Loucy (cell line): ENCODE data around the gene UNC80.

Source experiments
- H2AFZ ChIP-seq: fragments of 200-600 bp; sonication (generic); 2 replicates; pipeline ENCODE4 v1.6.0; 2016; ENCODE audit warnings: antibody characterized with exemption, mild to moderate bottlenecking, low read length, moderate library complexity
- H3F3A ChIP-seq: fragments of 200-600 bp; 2 replicates; pipeline ENCODE4 v1.6.0; 2016; ENCODE audit warnings: antibody characterized with exemption, low read depth, mild to moderate bottlenecking
- H3K27me3 ChIP-seq: fragments of 200-600 bp; sonication (generic); 2 replicates; pipeline ENCODE4 v1.6.1; 2014; ENCODE audit warnings: low read length, mild to moderate bottlenecking; ENCODE audit not compliant: insufficient read depth, poor library complexity, severe bottlenecking
- H3K36me3 ChIP-seq: fragments of 200-600 bp; sonication (generic); 2 replicates; pipeline ENCODE4 v1.6.1; 2016; ENCODE audit warnings: low read length; ENCODE audit not compliant: insufficient read depth
- H3K4me1 ChIP-seq: fragments of 200-600 bp; sonication (generic); 2 replicates; pipeline ENCODE4 v1.5.1; 2014; ENCODE audit warnings: low read length, mild to moderate bottlenecking; ENCODE audit not compliant: insufficient read depth, poor library complexity, severe bottlenecking
- H3K4me2 ChIP-seq: fragments of 200-600 bp; sonication (generic); 2 replicates; pipeline ENCODE4 v1.6.0; 2014; ENCODE audit warnings: antibody characterized with exemption, low read length, low read depth, mild to moderate bottlenecking; ENCODE audit not compliant: poor library complexity, severe bottlenecking
- H3K4me3 ChIP-seq: fragments of 200-600 bp; sonication (generic); 2 replicates; pipeline ENCODE4 v1.5.1; 2014; ENCODE audit warnings: low read length, mild to moderate bottlenecking, mixed read lengths; ENCODE audit not compliant: poor library complexity, severe bottlenecking
- H3K79me2 ChIP-seq: fragments of 200-600 bp; sonication (generic); 2 replicates; pipeline ENCODE4 v1.6.1; 2014; ENCODE audit warnings: low read length; ENCODE audit not compliant: insufficient read depth
- H3K9ac ChIP-seq: fragments of 200-600 bp; sonication (generic); 2 replicates; pipeline ENCODE4 v1.6.0; 2014; ENCODE audit warnings: mild to moderate bottlenecking, low read depth, low read length, moderate library complexity; ENCODE audit not compliant: poor library complexity, severe bottlenecking
- H3K9me2 ChIP-seq: fragments of 200-600 bp; sonication (generic); replicated peaks from 2 replicates; pipeline ENCODE4 v1.6.1; 2016; ENCODE audit warnings: low read depth, low read length, mixed read lengths
- H3K9me3 ChIP-seq: fragments of 200-600 bp; sonication (generic); 2 replicates; pipeline ENCODE4 v1.6.1; 2014; ENCODE audit warnings: mild to moderate bottlenecking, antibody characterized with exemption, low read length, low read depth; ENCODE audit not compliant: insufficient read depth
- H4K20me1 ChIP-seq: fragments of 200-600 bp; sonication (generic); 2 replicates; pipeline ENCODE4 v1.6.0; 2014; ENCODE audit warnings: antibody characterized with exemption, low read length, mild to moderate bottlenecking; ENCODE audit not compliant: insufficient read depth, poor library complexity, severe bottlenecking
- CTCF ChIP-seq: fragments of 200-600 bp; sonication (generic); conservative IDR thresholded peaks from 2 replicates; pipeline ENCODE4 v1.5.1; 2014; ENCODE audit warnings: mild to moderate bottlenecking, antibody characterized with exemption, low read length
- EZH2phosphoT487 ChIP-seq: fragments of 200-600 bp; IDR thresholded peaks from 2 replicates; pipeline ENCODE4 v1.6.1; 2018; ENCODE audit warnings: antibody characterized with exemption, mild to moderate bottlenecking, moderate library complexity, borderline replicate concordance

The UNC80 gene

GRCh38 chr2:209990838-209991237 lies 219.2 kb downstream of the UNC80 start:
- H3K36me3 ChIP-seq = no peaks in the 10 kb centered on the region
- TF ChIP-seq CTCF = no peak
- TF ChIP-seq EZH2phosphoT487 = no peak
- H4K20me1 ChIP-seq = no peaks in the 10 kb centered on the region
- no peaks in the 10 kb centered on the region for H3K9me2 ChIP-seq
- no peaks in the 10 kb centered on the region for H3K79me2 ChIP-seq
- no peak overlapping the region for H3K9ac ChIP-seq
- no peaks in the 10 kb centered on the region for H3K4me1 ChIP-seq
- H3F3A ChIP-seq = no peaks in the 10 kb centered on the region
- no peaks in the 10 kb centered on the region for H3K27me3 ChIP-seq
- no peaks in the 10 kb centered on the region for H3K9me3 ChIP-seq
- H3K4me2 ChIP-seq = no peak overlapping the region
- no peak overlapping the region for H2AFZ ChIP-seq
- H3K4me3 ChIP-seq = no peak overlapping the region

- Histone ChIP-seq H3K9me2 (no peaks in the 10 kb centered on the region), H3K79me2 (no peaks in the 10 kb centered on the region), H3K27me3 (no peaks in the 10 kb centered on the region), H3K9me3 (no peaks in the 10 kb centered on the region), H2AFZ (no peak overlapping the region), H3K9ac (no peak overlapping the region), H3F3A (no peaks in the 10 kb centered on the region), H4K20me1 (no peaks in the 10 kb centered on the region), H3K4me2 (no peak overlapping the region), H3K4me1 (no peaks in the 10 kb centered on the region), H3K36me3 (no peaks in the 10 kb centered on the region), H3K4me3 (no peak overlapping the region)
- TF ChIP-seq CTCF (no peak), EZH2phosphoT487 (no peak)
Measured at GRCh38 chr2:209993968-209994367, 222.3 kb downstream of the UNC80 start.

- no peak overlapping the region for H3K4me3 ChIP-seq
- H3K79me2 ChIP-seq = peaks cover 11% of the 10 kb centered on the region
- no peaks in the 10 kb centered on the region for H3K36me3 ChIP-seq
- peaks cover 6% of the 10 kb centered on the region for H3K4me1 ChIP-seq
- H3K27me3 ChIP-seq = no peaks in the 10 kb centered on the region
- H3F3A ChIP-seq = no peaks in the 10 kb centered on the region
- no peak for TF ChIP-seq EZH2phosphoT487
- TF ChIP-seq CTCF = no peak
- H3K9ac ChIP-seq = no peak overlapping the region
- no peaks in the 10 kb centered on the region for H3K9me2 ChIP-seq
- no peaks in the 10 kb centered on the region for H3K9me3 ChIP-seq
- H2AFZ ChIP-seq = peak overlapping the region; percentile 35; the same call in 1 of the 2 replicates
- no peak overlapping the region for H3K4me2 ChIP-seq
- H4K20me1 ChIP-seq = peaks cover 9% of the 10 kb centered on the region
Measured at GRCh38 chr2:209998596-209998995, 227.0 kb downstream of the UNC80 start.
